ENCODE data around the gene SMIM10L2A. TPM values are rescaled to one million over a fixed set of nuclear protein-coding genes. Genes with fewer than 3 reads are reported as not detected.

Gene SMIM10L2A
- total RNA-seq, 1 experiment from 2014 or later, result 18.3 TPM

- H3K79me1 ChIP-seq (ENCODE audit: insufficient read depth, low read depth, low read length, poor library complexity, severe bottlenecking), result no peaks in the 10 kb centered on the region
- no peak overlapping the region for H4K8ac ChIP-seq (replicated peaks; ENCODE audit: insufficient read length, low read depth, low read length)
- H3K4ac ChIP-seq (ENCODE audit: low read depth, low read length), result no peak overlapping the region
- no peak overlapping the region for H3K27ac ChIP-seq (ENCODE audit: insufficient read length, low read depth, low read length)
- H2BK5ac ChIP-seq (ENCODE audit: insufficient read length, low read length), result no peak overlapping the region
- H3K4me1 Mint-ChIP-seq, result peaks cover 18 to 20% of the 10 kb centered on the region in 2 experiments
- H3K9me3 ChIP-seq (ENCODE audit: control insufficient read depth, low read depth, low read length), result peaks cover 9% of the 10 kb centered on the region
- no peaks in the 10 kb centered on the region; a peak in 2 of 7 replicates for H3K36me3 Mint-ChIP-seq (ENCODE audit: insufficient read depth in 1 of 3, low read depth in 3 of 3)
- no peak overlapping the region for H4K5ac ChIP-seq (ENCODE audit: insufficient read length, low read depth, low read length)
- H3K4me1 ChIP-seq (ENCODE audit: insufficient read depth, low read length), result no peaks in the 10 kb centered on the region
- no peak overlapping the region for H3K14ac ChIP-seq (ENCODE audit: insufficient read depth, low read length)
- no CpG with 5 or more reads among the region's 3 CpGs for WGBS (ENCODE audit: extremely low coverage, insufficient read length, low lambda C conversion rate)
- H3K18ac ChIP-seq (ENCODE audit: insufficient read length, low read depth, low read length), result no peak overlapping the region
- H3K9ac ChIP-seq (ENCODE audit: extremely low read depth, insufficient read length, low read length), result no peak overlapping the region
- no peak overlapping the region for H3K27ac Mint-ChIP-seq
- no peak overlapping the region for H2AFZ ChIP-seq (ENCODE audit: low read length)
- no peak overlapping the region for H2BK120ac ChIP-seq (ENCODE audit: low read depth, low read length, poor library complexity, severe bottlenecking)
- TF ChIP-seq CTCF (conservative IDR thresholded peaks at IDR 0.05), result no peak
- no peak overlapping the region for H2AK5ac ChIP-seq (ENCODE audit: insufficient read length, low read length)
- H4K20me1 ChIP-seq (ENCODE audit: control insufficient read depth, insufficient read depth, insufficient read length), result no peaks in the 10 kb centered on the region
- no peak overlapping the region for H3K56ac ChIP-seq (ENCODE audit: insufficient read length, low read depth, low read length)
- peaks cover 63% of the 10 kb centered on the region in 2 experiments for H3K9me3 Mint-ChIP-seq
- H2BK15ac ChIP-seq (ENCODE audit: low read depth, low read length), result no peak overlapping the region
- no peak overlapping the region for H2BK12ac ChIP-seq (ENCODE audit: insufficient read length, low read depth, low read length)
- no peaks in the 10 kb centered on the region for H3K27me3 ChIP-seq (ENCODE audit: insufficient read depth, low read length)
- DNase-seq, result no peak
- peaks cover 1% of the 10 kb centered on the region; the same call in 1 of the 2 replicates for H3K27me3 Mint-ChIP-seq (ENCODE audit: low read depth)
- no peak overlapping the region for H3K23ac ChIP-seq (ENCODE audit: insufficient read length, low read depth, low read length)
- H3K23me2 ChIP-seq (ENCODE audit: insufficient read length, low read depth, low read length, poor library complexity, severe bottlenecking), result no peaks in the 10 kb centered on the region
- H3K4me2 ChIP-seq (ENCODE audit: insufficient read depth, insufficient read length, low read length), result no peak overlapping the region
- no peak overlapping the region for H3K4me3 Mint-ChIP-seq
- H3K79me2 ChIP-seq (ENCODE audit: insufficient read depth, low read length), result no peaks in the 10 kb centered on the region
- H4K91ac ChIP-seq (ENCODE audit: insufficient read length, low read depth, low read length), result no peak overlapping the region
- H2BK20ac ChIP-seq (ENCODE audit: low read depth, low read length, poor library complexity, severe bottlenecking), result no peak overlapping the region
- H3T11ph ChIP-seq (ENCODE audit: low read length), result no peak overlapping the region
Observed at GRCh38 chrX:135396566-135396965, 25.2 kb upstream of the SMIM10L2A start.
